Left cardiac atrium (tissue), 4 donors: ENCODE measurements around the gene OR2H2. TPM values are rescaled to one million over a fixed set of nuclear protein-coding genes. Genes with fewer than 3 reads are reported as not detected.

Source experiments
- ATAC-seq, 2 donors: fragments of 200-7000 bp; cut with Tn5 transposase; one replicate each; pipeline ENCODE4 v1.9.1; 2020; ENCODE audit warnings: mild to moderate bottlenecking in 2 of 2, moderate library complexity in 2 of 2
- DNase-seq: peaks from one replicate; pipeline ENCODE4 v3.0.0-alpha.2; 2020
- intact Hi-C, 2 donors: fragments of 100-400 bp; cut with DNase I; formaldehyde crosslinking; loops; one replicate each; pipeline versions ENCODE4 v1.14.1 to v1.15.1; 2022 to 2023
- total RNA-seq, 2 donors: library from RNA; stranded (reverse); fragmentation: NEBNext Ultra II Directional; extraction: Animal tissue kit (Norgen Biotek cat#: 25700); gene quantifications; one replicate each; pipeline ENCODE4 v1.2.1, GENCODE V29; 2021
- donor health status: DM: no; HTN: yes; CAD: no.
- donor health status: DM: no; HTN: yes; CAD: no; lungs with severe emphysema.
- donor health status: DM: yes; HTN: yes; CAD: no.
- donor health status: Dilated cardiomyopathy.

Gene OR2H2
- total RNA-seq, 2 donors from 2014 or later, result not detected

GRCh38 chr6:29589423-29590048, 4.6 kb downstream of the OR2H2 start:
- intact Hi-C loops, result loop anchor here (5.0 to 10.0 kb wide), 3 partner anchors 752 to 905 kb away; no protein-coding TSS in a partner anchor
- ATAC-seq (peak in 1 of 2 donors; percentile 51), DNase-seq (no peak)

- DNase-seq, result no peak
- intact Hi-C loops, result loop anchor here in 1 of 2 donors (5.0 kb wide), 1 partner anchor 753 kb away; no protein-coding TSS in a partner anchor
- no peak for ATAC-seq
Measured at GRCh38 chr6:29590218-29590808, 5.4 kb downstream of the OR2H2 start.

- DNase-seq, result no peak
- intact Hi-C loops, result loop anchor here in 1 of 2 donors (5.0 kb wide), 1 partner anchor 754 kb away; no protein-coding TSS in a partner anchor
- ATAC-seq, result no peak
Measured at GRCh38 chr6:29591677-29592076, 6.8 kb downstream of the OR2H2 start.

- ATAC-seq (no peak), DNase-seq (no peak)
- intact Hi-C loops, result loop anchor here in 1 of 2 donors (5.0 kb wide), 1 partner anchor 756 kb away; no protein-coding TSS in a partner anchor
Measured at GRCh38 chr6:29593199-29593855, 8.4 kb downstream of the OR2H2 start.

GRCh38 chr6:29596381-29596900, 11.5 kb downstream of the OR2H2 start:
- intact Hi-C loops, result no loop called here
- ATAC-seq (no peak), DNase-seq (no peak)

GRCh38 chr6:29597184-29597583, 12.3 kb downstream of the OR2H2 start:
- DNase-seq (no peak), ATAC-seq (no peak)
- intact Hi-C loops, result no loop called here

GRCh38 chr6:29598172-29598747, 13.3 kb downstream of the OR2H2 start:
- intact Hi-C loops, result no loop called here
- ATAC-seq, result no peak

GRCh38 chr6:29602564-29603361, 17.8 kb downstream of the OR2H2 start:
- DNase-seq, result no peak
- intact Hi-C loops, result no loop called here
- ATAC-seq, result no peak

More at GRCh38 chr6:29598172-29598747, 13.3 kb downstream of the OR2H2 start:
- DNase-seq, result no peak

GRCh38 chr6:29603456-29603855, 18.5 kb downstream of the OR2H2 start:
- DNase-seq (no peak), ATAC-seq (no peak)
- intact Hi-C loops, result no loop called here

- intact Hi-C loops, result no loop called here
- DNase-seq (no peak), ATAC-seq (no peak)
Measured at GRCh38 chr6:29603930-29604329, 19.0 kb downstream of the OR2H2 start.

- ATAC-seq (no peak), DNase-seq (no peak)
- intact Hi-C loops, result no loop called here
Measured at GRCh38 chr6:29608131-29608530, 23.2 kb downstream of the OR2H2 start.

- intact Hi-C loops, result no loop called here
- DNase-seq, result no peak
Measured at GRCh38 chr6:29610540-29610939, 25.6 kb downstream of the OR2H2 start.

GRCh38 chr6:29611426-29611825, 26.5 kb downstream of the OR2H2 start:
- intact Hi-C loops, result no loop called here
- ATAC-seq, result no peak

More at GRCh38 chr6:29610540-29610939, 25.6 kb downstream of the OR2H2 start:
- ATAC-seq, result no peak

GRCh38 chr6:29617782-29618554, 33.0 kb downstream of the OR2H2 start:
- intact Hi-C loops, result no loop called here
- ATAC-seq (no peak), DNase-seq (no peak)

More at GRCh38 chr6:29611426-29611825, 26.5 kb downstream of the OR2H2 start:
- DNase-seq, result no peak

GRCh38 chr6:29619578-29620160, 34.7 kb downstream of the OR2H2 start:
- no peak for DNase-seq
- intact Hi-C loops, result no loop called here
- ATAC-seq, result no peak

- DNase-seq, result no peak
- ATAC-seq, result no peak
- intact Hi-C loops, result no loop called here
Measured at GRCh38 chr6:29620630-29621029, 35.7 kb downstream of the OR2H2 start.

- intact Hi-C loops, result no loop called here
- DNase-seq, result no peak
- no peak for ATAC-seq
Measured at GRCh38 chr6:29624520-29624961, 39.6 kb downstream of the OR2H2 start.
